ENCODE measurements around the gene CTSE.

CTSE gene

GRCh38 chr1:206047271-206047670 is 23.6 kb upstream of the CTSE start:
- H3K27me3 ChIP-seq (ENCODE audit: control insufficient read depth, insufficient read depth, low read length): no peaks in the 10 kb centered on the region
- no peaks in the 10 kb centered on the region for H3K9me3 ChIP-seq (ENCODE audit: control insufficient read depth, low read depth, low read length)
- no peak overlapping the region for H3K9ac ChIP-seq (ENCODE audit: low read length)
- peaks cover 8% of the 10 kb centered on the region for H3K4me1 ChIP-seq (ENCODE audit: control insufficient read depth, low read depth, low read length)
- no peaks in the 10 kb centered on the region for H3K36me3 ChIP-seq (ENCODE audit: control insufficient read depth, low read depth, low read length)
- no peak overlapping the region for H3K27ac ChIP-seq (ENCODE audit: low read length)
- H3K4me3 ChIP-seq (ENCODE audit: low read length): no peak overlapping the region

DNA sequence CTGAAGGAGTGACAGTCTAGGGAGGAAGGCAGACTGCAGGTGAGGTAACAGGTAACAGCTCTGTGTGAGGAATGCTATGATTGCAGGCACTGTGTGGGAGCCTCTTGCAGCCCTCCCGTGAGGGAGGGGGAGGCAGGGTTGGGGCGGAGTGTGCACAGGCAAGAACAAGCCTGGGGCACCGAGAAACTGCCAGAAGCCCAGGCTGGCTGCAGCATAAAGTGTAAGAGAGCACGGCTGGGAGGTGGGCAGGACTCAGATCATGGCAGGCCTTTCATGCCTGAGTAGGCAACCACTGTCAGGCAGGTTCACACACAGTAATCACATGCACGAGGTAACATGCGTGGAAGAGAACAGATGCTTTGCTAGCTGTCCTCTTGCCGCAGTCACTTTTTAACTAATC is 17.9 kb upstream of the CTSE start:
- H3K4me3 ChIP-seq (ENCODE audit: low read length): no peak overlapping the region
- peaks cover 8% of the 10 kb centered on the region for H3K4me1 ChIP-seq (ENCODE audit: control insufficient read depth, low read depth, low read length)
- H3K27ac ChIP-seq (ENCODE audit: low read length): no peak overlapping the region
- no peaks in the 10 kb centered on the region for H3K36me3 ChIP-seq (ENCODE audit: control insufficient read depth, low read depth, low read length)
- no peak overlapping the region for H3K9ac ChIP-seq (ENCODE audit: low read length)
- H3K27me3 ChIP-seq (ENCODE audit: control insufficient read depth, insufficient read depth, low read length): no peaks in the 10 kb centered on the region
- H3K9me3 ChIP-seq (ENCODE audit: control insufficient read depth, low read depth, low read length): no peaks in the 10 kb centered on the region

DNA sequence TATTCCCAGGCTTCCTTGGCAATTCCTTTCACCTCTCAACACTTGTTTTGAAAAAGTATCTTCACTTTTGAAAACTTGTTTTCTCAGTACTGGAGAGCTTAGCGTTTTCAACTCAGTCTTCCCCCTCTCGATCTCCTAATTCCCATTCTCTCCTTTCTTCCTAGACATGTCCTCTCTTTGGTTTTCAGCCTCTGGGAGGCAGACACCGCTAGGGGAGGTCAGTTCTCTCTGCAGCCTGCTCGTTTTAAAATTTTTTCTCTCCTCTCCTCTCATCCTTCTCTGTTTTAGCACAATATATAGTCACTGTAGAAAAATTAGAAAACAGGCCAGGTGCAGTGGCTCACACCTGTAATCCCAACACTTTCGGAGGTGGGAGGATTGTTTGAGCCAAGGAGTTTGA is 16.6 kb upstream of the CTSE start:
- Histone ChIP-seq H3K36me3 (ENCODE audit: control insufficient read depth, low read depth, low read length) (no peaks in the 10 kb centered on the region), H3K9ac (ENCODE audit: low read length) (no peak overlapping the region), H3K4me3 (ENCODE audit: low read length) (no peak overlapping the region), H3K27ac (ENCODE audit: low read length) (no peak overlapping the region), H3K4me1 (ENCODE audit: control insufficient read depth, low read depth, low read length) (peaks cover 5% of the 10 kb centered on the region), H3K9me3 (ENCODE audit: control insufficient read depth, low read depth, low read length) (no peaks in the 10 kb centered on the region), H3K27me3 (ENCODE audit: control insufficient read depth, insufficient read depth, low read length) (no peaks in the 10 kb centered on the region)

GRCh38 chr1:206039046-206039973 is 15.6 kb upstream of the CTSE start:
- Histone ChIP-seq H3K27ac (ENCODE audit: low read length) (no peak overlapping the region), H3K36me3 (ENCODE audit: control insufficient read depth, low read depth, low read length) (no peaks in the 10 kb centered on the region), H3K4me1 (ENCODE audit: control insufficient read depth, low read depth, low read length) (peaks cover 5% of the 10 kb centered on the region), H3K27me3 (ENCODE audit: control insufficient read depth, insufficient read depth, low read length) (no peaks in the 10 kb centered on the region), H3K9me3 (ENCODE audit: control insufficient read depth, low read depth, low read length) (no peaks in the 10 kb centered on the region), H3K9ac (ENCODE audit: low read length) (no peak overlapping the region), H3K4me3 (ENCODE audit: low read length) (no peak overlapping the region)

- Histone ChIP-seq H3K9ac (ENCODE audit: low read length) (no peak overlapping the region), H3K27ac (ENCODE audit: low read length) (no peak overlapping the region), H3K27me3 (ENCODE audit: control insufficient read depth, insufficient read depth, low read length) (no peaks in the 10 kb centered on the region), H3K9me3 (ENCODE audit: control insufficient read depth, low read depth, low read length) (no peaks in the 10 kb centered on the region), H3K36me3 (ENCODE audit: control insufficient read depth, low read depth, low read length) (no peaks in the 10 kb centered on the region), H3K4me3 (ENCODE audit: low read length) (no peak overlapping the region), H3K4me1 (ENCODE audit: control insufficient read depth, low read depth, low read length) (peaks cover 5% of the 10 kb centered on the region)
These were observed 13.9 kb upstream of the CTSE start for GRCh38 chr1:206037581-206037980.

- Histone ChIP-seq H3K4me3 (ENCODE audit: low read length) (no peak overlapping the region), H3K9ac (ENCODE audit: low read length) (no peak overlapping the region), H3K36me3 (ENCODE audit: control insufficient read depth, low read depth, low read length) (no peaks in the 10 kb centered on the region), H3K27ac (ENCODE audit: low read length) (no peak overlapping the region), H3K4me1 (ENCODE audit: control insufficient read depth, low read depth, low read length) (peaks cover 5% of the 10 kb centered on the region), H3K9me3 (ENCODE audit: control insufficient read depth, low read depth, low read length) (no peaks in the 10 kb centered on the region), H3K27me3 (ENCODE audit: control insufficient read depth, insufficient read depth, low read length) (no peaks in the 10 kb centered on the region)
These were observed 13.2 kb upstream of the CTSE start for GRCh38 chr1:206036663-206037455.

GRCh38 chr1:206035027-206035426 is 11.3 kb upstream of the CTSE start:
- H3K27me3 ChIP-seq (ENCODE audit: control insufficient read depth, insufficient read depth, low read length): no peaks in the 10 kb centered on the region
- no peaks in the 10 kb centered on the region for H3K36me3 ChIP-seq (ENCODE audit: control insufficient read depth, low read depth, low read length)
- H3K9ac ChIP-seq (ENCODE audit: low read length): no peak overlapping the region
- H3K4me3 ChIP-seq (ENCODE audit: low read length): no peak overlapping the region
- H3K4me1 ChIP-seq (ENCODE audit: control insufficient read depth, low read depth, low read length): peaks cover 8% of the 10 kb centered on the region
- no peaks in the 10 kb centered on the region for H3K9me3 ChIP-seq (ENCODE audit: control insufficient read depth, low read depth, low read length)
- no peak overlapping the region for H3K27ac ChIP-seq (ENCODE audit: low read length)

DNA sequence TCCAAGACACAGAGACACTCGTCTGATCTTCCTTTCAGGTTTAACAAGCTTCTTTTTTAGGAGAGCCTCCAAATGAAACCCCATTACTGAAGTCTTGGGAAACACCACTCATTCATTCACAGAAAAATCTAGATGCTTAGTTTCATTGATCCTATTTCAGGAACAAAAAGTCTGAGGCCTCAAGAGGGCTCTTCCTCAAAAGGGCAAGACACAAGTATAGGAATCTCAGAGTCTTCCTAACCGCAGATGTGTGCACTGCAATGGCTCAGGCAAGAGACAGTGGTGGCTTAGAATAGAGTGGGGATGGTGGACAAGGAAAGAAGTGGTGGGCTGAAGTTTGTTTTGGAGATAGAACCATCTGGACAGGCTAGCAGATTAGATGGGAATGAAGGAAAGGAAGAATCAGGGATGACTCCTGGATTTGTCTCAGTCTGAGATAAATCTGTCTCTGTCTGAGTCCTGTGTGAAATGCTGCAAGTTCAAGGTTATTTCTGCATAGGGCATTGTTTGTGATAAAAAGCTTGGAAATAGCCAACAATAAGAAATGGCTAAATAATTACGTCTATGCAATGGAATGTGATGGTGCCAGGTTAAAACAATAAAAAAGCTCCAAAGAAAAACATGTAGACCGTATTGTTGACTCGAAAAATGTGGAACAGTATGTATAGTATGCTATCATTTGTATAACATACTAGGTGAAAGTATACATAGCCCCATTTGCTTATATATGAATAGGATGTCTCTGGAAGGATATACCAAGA is 8.9 kb upstream of the CTSE start:
- Histone ChIP-seq H3K36me3 (ENCODE audit: control insufficient read depth, low read depth, low read length) (no peaks in the 10 kb centered on the region), H3K4me3 (ENCODE audit: low read length) (no peak overlapping the region), H3K27me3 (ENCODE audit: control insufficient read depth, insufficient read depth, low read length) (no peaks in the 10 kb centered on the region), H3K9me3 (ENCODE audit: control insufficient read depth, low read depth, low read length) (no peaks in the 10 kb centered on the region), H3K27ac (ENCODE audit: low read length) (no peak overlapping the region), H3K4me1 (ENCODE audit: control insufficient read depth, low read depth, low read length) (peaks cover 3% of the 10 kb centered on the region), H3K9ac (ENCODE audit: low read length) (no peak overlapping the region)

- Histone ChIP-seq H3K36me3 (ENCODE audit: control insufficient read depth, low read depth, low read length) (no peaks in the 10 kb centered on the region), H3K4me1 (ENCODE audit: control insufficient read depth, low read depth, low read length) (peaks cover 3% of the 10 kb centered on the region), H3K9ac (ENCODE audit: low read length) (no peak overlapping the region), H3K9me3 (ENCODE audit: control insufficient read depth, low read depth, low read length) (no peaks in the 10 kb centered on the region), H3K27ac (ENCODE audit: low read length) (no peak overlapping the region), H3K4me3 (ENCODE audit: low read length) (no peak overlapping the region), H3K27me3 (ENCODE audit: control insufficient read depth, insufficient read depth, low read length) (no peaks in the 10 kb centered on the region)
These were observed 7.0 kb upstream of the CTSE start for GRCh38 chr1:206030714-206031113.

GRCh38 chr1:206030191-206030590 is 6.5 kb upstream of the CTSE start:
- H3K4me1 ChIP-seq (ENCODE audit: control insufficient read depth, low read depth, low read length): peaks cover 3% of the 10 kb centered on the region
- H3K9ac ChIP-seq (ENCODE audit: low read length): no peak overlapping the region
- H3K4me3 ChIP-seq (ENCODE audit: low read length): no peak overlapping the region
- H3K27me3 ChIP-seq (ENCODE audit: control insufficient read depth, insufficient read depth, low read length): no peaks in the 10 kb centered on the region
- H3K9me3 ChIP-seq (ENCODE audit: control insufficient read depth, low read depth, low read length): no peaks in the 10 kb centered on the region
- H3K27ac ChIP-seq (ENCODE audit: low read length): no peak overlapping the region
- no peaks in the 10 kb centered on the region for H3K36me3 ChIP-seq (ENCODE audit: control insufficient read depth, low read depth, low read length)

- no peak overlapping the region for H3K4me3 ChIP-seq (ENCODE audit: low read length)
- H3K27me3 ChIP-seq (ENCODE audit: control insufficient read depth, insufficient read depth, low read length): no peaks in the 10 kb centered on the region
- no peak overlapping the region for H3K9ac ChIP-seq (ENCODE audit: low read length)
These were observed 5.8 kb upstream of the CTSE start for GRCh38 chr1:206029484-206029883.

More at GRCh38 chr1:206029484-206029883, 5.8 kb upstream of the CTSE start:
- Histone ChIP-seq H3K4me1 (ENCODE audit: control insufficient read depth, low read depth, low read length) (peaks cover 3% of the 10 kb centered on the region), H3K27ac (ENCODE audit: low read length) (no peak overlapping the region), H3K9me3 (ENCODE audit: control insufficient read depth, low read depth, low read length) (no peaks in the 10 kb centered on the region), H3K36me3 (ENCODE audit: control insufficient read depth, low read depth, low read length) (no peaks in the 10 kb centered on the region)
